ENCODE data around the gene SGTA.

- no peak for TF ChIP-seq CTCF (IDR thresholded peaks at IDR 0.05)
- TF ChIP-seq POLR2A (IDR thresholded peaks at IDR 0.05): no peak
These were observed 7.6 kb upstream of the SGTA start for GRCh38 chr19:2790557-2791271.

Data from prostate gland (tissue), 2 donors.